ENCODE measurements around the gene GRIK1.
A peak's percentile ranks its signal among the peaks of the same experiment; 100 is the strongest.

The GRIK1 gene

DNA sequence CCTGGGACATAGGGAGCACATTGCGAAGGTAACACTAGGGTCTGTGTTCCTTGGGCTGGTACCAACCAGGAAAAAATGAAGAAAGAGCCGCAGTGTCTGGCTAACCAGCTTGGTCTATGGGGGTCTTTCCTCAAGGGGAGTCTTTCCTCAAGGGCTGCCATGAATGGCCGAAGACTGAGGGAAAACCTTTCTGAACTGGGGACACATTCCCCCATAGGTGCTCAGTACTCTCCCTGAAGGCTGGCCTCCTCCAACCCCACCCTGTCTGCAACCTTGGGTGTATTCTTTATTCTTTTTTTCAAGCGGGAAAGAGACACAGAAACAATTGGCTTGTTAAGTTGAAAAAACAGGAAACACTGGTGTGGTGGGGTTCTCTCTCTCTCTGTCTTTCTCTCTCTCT, 440.6 kb downstream of the GRIK1 start:
- peaks cover 0 to 3% of the 10 kb centered on the region in 2 experiments; a peak in 1 of 3 replicates for H3K36me3 ChIP-seq (ENCODE audit: control insufficient read depth in 2 of 2, insufficient read depth in 1 of 2, low read length in 2 of 2)
- no peak overlapping the region for H3K27ac ChIP-seq (ENCODE audit: extremely low read depth, low read depth, low read length)
- TF ChIP-seq ZFP41 (tag by site-specific recombination; IDR thresholded peaks at IDR 0.05; ENCODE audit: borderline replicate concordance) = no peak
- TF ChIP-seq ZNF37A (tag by site-specific recombination; IDR thresholded peaks at IDR 0.05) = no peak
- TF ChIP-seq ZNF701 (tag by site-specific recombination; IDR thresholded peaks at IDR 0.05) = peak; percentile 94
- no peak for TF ChIP-seq ZNF157 (tag by site-specific recombination; IDR thresholded peaks at IDR 0.05)
- no peak overlapping the region for H3K4me3 ChIP-seq (ENCODE audit: low read depth, low read length)
- CTCF ChIA-PET = interaction anchor here (0.6 to 2.1 kb wide), 9 partner anchors 12 to 337 kb away, joined by 3 to 5 read pairs (median 3); no protein-coding TSS in a partner anchor
- no peaks in the 10 kb centered on the region for H3K4me1 ChIP-seq (ENCODE audit: control insufficient read depth, insufficient read depth, low read length)
- H3K9me3 ChIP-seq (ENCODE audit: control insufficient read depth, insufficient read depth, low read depth, low read length) = no peaks in the 10 kb centered on the region
- POLR2A ChIA-PET = no interaction called here

DNA sequence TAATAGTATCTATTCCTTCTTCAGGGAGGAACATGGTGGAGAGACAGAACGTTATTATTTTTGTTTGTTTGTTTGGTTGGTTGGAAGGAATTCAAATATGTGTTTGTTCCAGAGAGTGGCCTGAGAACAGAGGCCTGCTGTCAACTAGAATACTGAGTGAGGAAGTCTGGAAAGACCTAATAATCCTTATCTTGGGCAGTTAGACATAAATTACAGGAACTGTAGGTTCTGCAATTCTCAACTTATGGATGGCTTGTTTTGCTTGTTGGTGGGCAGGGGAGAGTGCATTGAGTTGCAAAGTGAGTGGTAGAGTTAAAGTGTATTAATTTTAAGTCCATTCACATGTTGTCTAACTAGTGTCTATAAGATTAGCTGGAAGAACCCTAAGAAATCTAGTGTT, 443.5 kb downstream of the GRIK1 start:
- Histone ChIP-seq H3K9me3 (ENCODE audit: control insufficient read depth, insufficient read depth, low read depth, low read length) (no peaks in the 10 kb centered on the region), H3K4me3 (ENCODE audit: low read depth, low read length) (no peak overlapping the region), H3K4me1 (ENCODE audit: control insufficient read depth, insufficient read depth, low read length) (no peaks in the 10 kb centered on the region), H3K36me3 (ENCODE audit: control insufficient read depth in 2 of 2, insufficient read depth in 1 of 2, low read length in 2 of 2) (peaks cover 0 to 3% of the 10 kb centered on the region in 2 experiments; a peak in 1 of 3 replicates), H3K27ac (ENCODE audit: extremely low read depth, low read depth, low read length) (no peak overlapping the region)
- CTCF ChIA-PET = interaction anchor here (0.7 to 1.7 kb wide), 2 partner anchors 125 to 215 kb away, joined by 3 to 4 read pairs; no protein-coding TSS in a partner anchor
- POLR2A ChIA-PET = no interaction called here
- TF ChIP-seq ZNF544 (tag by site-specific recombination; IDR thresholded peaks at IDR 0.05) (no peak), WT1 (tag by site-specific recombination; IDR thresholded peaks at IDR 0.05) (no peak), ZNF423 (tag by site-specific recombination; IDR thresholded peaks at IDR 0.05) (no peak), GLI4 (tag by site-specific recombination; IDR thresholded peaks at IDR 0.05) (no peak), ZNF214 (tag by site-specific recombination; IDR thresholded peaks at IDR 0.05; ENCODE audit: borderline replicate concordance) (no peak), ZSCAN30 (tag by site-specific recombination; IDR thresholded peaks at IDR 0.05) (no peak), OSR2 (tag by site-specific recombination; IDR thresholded peaks at IDR 0.05) (no peak)
- TF ChIP-seq, protein P1, sequence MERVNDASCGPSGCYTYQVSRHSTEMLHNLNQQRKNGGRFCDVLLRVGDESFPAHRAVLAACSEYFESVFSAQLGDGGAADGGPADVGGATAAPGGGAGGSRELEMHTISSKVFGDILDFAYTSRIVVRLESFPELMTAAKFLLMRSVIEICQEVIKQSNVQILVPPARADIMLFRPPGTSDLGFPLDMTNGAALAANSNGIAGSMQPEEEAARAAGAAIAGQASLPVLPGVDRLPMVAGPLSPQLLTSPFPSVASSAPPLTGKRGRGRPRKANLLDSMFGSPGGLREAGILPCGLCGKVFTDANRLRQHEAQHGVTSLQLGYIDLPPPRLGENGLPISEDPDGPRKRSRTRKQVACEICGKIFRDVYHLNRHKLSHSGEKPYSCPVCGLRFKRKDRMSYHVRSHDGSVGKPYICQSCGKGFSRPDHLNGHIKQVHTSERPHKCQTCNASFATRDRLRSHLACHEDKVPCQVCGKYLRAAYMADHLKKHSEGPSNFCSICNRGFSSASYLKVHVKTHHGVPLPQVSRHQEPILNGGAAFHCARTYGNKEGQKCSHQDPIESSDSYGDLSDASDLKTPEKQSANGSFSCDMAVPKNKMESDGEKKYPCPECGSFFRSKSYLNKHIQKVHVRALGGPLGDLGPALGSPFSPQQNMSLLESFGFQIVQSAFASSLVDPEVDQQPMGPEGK (tag by site-specific recombination; IDR thresholded peaks at IDR 0.05) = no peak

DNA sequence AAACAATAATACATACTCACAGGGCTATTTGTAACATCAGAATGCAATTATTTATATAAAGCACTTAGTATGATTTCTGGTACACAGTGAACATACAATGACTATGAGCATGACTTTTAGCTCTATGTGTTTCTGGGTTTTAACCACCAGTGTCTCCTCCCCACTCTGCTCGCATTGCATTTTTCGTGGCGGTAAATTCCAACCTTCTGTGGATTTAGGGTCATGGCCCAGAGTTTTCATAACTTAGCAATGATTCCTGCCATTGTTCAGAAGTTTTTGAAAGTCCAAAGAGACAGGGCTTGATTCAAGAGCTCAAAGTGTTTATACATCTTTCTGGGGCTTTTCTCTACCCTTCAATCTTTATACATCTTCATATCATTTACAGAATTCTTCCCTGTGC, 449.8 kb downstream of the GRIK1 start:
- TF ChIP-seq, protein P2, sequence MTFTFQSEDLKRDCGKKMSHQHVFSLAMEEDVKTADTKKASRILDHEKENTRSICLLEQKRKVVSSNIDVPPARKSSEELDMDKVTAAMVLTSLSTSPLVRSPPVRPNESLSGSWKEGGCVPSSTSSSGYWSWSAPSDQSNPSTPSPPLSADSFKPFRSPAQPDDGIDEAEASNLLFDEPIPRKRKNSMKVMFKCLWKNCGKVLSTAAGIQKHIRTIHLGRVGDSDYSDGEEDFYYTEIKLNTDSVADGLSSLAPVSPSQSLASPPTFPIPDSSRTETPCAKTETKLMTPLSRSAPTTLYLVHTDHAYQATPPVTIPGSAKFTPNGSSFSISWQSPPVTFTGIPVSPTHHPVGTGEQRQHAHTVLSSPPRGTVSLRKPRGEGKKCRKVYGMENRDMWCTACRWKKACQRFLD (tag by site-specific recombination; IDR thresholded peaks at IDR 0.05) = no peak
- TF ChIP-seq ZNF133 (tag by site-specific recombination; IDR thresholded peaks at IDR 0.05) (no peak), ZNF221 (tag by site-specific recombination; IDR thresholded peaks at IDR 0.05; ENCODE audit: borderline replicate concordance) (no peak), ZNF202 (tag by site-specific recombination; IDR thresholded peaks at IDR 0.05; ENCODE audit: borderline replicate concordance) (no peak), ZNF140 (tag by site-specific recombination; IDR thresholded peaks at IDR 0.05) (no peak), ZBTB17 (tag by site-specific recombination; IDR thresholded peaks at IDR 0.05) (no peak), ZNF335 (tag by site-specific recombination; conservative IDR thresholded peaks at IDR 0.05) (no peak), ZNF19 (tag by site-specific recombination; IDR thresholded peaks at IDR 0.05; ENCODE audit: low read depth) (no peak), OSR2 (tag by site-specific recombination; IDR thresholded peaks at IDR 0.05) (no peak), ZNF324 (tag by site-specific recombination; IDR thresholded peaks at IDR 0.05) (no peak), ZNF10 (tag by site-specific recombination; IDR thresholded peaks at IDR 0.05) (no peak), SP7 (tag by site-specific recombination; IDR thresholded peaks at IDR 0.05) (no peak), SALL2 (tag by site-specific recombination; IDR thresholded peaks at IDR 0.05; ENCODE audit: borderline replicate concordance) (no peak)
- TF ChIP-seq, protein P3, sequence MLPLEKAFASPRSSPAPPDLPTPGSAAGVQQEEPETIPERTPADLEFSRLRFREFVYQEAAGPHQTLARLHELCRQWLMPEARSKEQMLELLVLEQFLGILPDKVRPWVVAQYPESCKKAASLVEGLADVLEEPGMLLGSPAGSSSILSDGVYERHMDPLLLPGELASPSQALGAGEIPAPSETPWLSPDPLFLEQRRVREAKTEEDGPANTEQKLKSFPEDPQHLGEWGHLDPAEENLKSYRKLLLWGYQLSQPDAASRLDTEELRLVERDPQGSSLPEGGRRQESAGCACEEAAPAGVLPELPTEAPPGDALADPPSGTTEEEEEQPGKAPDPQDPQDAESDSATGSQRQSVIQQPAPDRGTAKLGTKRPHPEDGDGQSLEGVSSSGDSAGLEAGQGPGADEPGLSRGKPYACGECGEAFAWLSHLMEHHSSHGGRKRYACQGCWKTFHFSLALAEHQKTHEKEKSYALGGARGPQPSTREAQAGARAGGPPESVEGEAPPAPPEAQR (tag by site-specific recombination; IDR thresholded peaks at IDR 0.05) = no peak
- TF ChIP-seq, protein P4, sequence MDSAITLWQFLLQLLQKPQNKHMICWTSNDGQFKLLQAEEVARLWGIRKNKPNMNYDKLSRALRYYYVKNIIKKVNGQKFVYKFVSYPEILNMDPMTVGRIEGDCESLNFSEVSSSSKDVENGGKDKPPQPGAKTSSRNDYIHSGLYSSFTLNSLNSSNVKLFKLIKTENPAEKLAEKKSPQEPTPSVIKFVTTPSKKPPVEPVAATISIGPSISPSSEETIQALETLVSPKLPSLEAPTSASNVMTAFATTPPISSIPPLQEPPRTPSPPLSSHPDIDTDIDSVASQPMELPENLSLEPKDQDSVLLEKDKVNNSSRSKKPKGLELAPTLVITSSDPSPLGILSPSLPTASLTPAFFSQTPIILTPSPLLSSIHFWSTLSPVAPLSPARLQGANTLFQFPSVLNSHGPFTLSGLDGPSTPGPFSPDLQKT (IDR thresholded peaks at IDR 0.05; ENCODE audit: borderline replicate concordance, low read depth, low read length) = no peak
- TF ChIP-seq, protein P5, sequence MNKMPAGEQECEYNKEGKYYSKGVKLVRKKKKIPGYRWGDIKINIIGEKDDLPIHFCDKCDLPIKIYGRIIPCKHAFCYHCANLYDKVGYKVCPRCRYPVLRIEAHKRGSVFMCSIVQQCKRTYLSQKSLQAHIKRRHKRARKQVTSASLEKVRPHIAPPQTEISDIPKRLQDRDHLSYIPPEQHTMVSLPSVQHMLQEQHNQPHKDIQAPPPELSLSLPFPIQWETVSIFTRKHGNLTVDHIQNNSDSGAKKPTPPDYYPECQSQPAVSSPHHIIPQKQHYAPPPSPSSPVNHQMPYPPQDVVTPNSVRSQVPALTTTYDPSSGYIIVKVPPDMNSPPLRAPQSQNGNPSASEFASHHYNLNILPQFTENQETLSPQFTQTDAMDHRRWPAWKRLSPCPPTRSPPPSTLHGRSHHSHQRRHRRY (tag by site-specific recombination; IDR thresholded peaks at IDR 0.05) = no peak
- H3K27ac ChIP-seq (ENCODE audit: extremely low read depth, low read depth, low read length) = no peak overlapping the region
- H3K36me3 ChIP-seq (ENCODE audit: control insufficient read depth in 2 of 2, insufficient read depth in 1 of 2, low read length in 2 of 2) = no peaks in the 10 kb centered on the region
- ChIA-PET POLR2A (no interaction called here), CTCF (interaction anchor here (0.5 kb wide), 1 partner anchor 17 kb away, joined by 5 read pairs; no protein-coding TSS in a partner anchor)
- no peak overlapping the region for H3K4me3 ChIP-seq (ENCODE audit: low read depth, low read length)
- H3K4me1 ChIP-seq (ENCODE audit: control insufficient read depth, insufficient read depth, low read length) = no peaks in the 10 kb centered on the region
- no peaks in the 10 kb centered on the region for H3K9me3 ChIP-seq (ENCODE audit: control insufficient read depth, insufficient read depth, low read depth, low read length)
